ENCODE data around the gene OSBPL5. TPM values are rescaled to one million over a fixed set of nuclear protein-coding genes. Genes with fewer than 3 reads are reported as not detected.

Gene OSBPL5
- total RNA-seq, 1 experiment from 2014 or later, result 16.1 TPM

DNA sequence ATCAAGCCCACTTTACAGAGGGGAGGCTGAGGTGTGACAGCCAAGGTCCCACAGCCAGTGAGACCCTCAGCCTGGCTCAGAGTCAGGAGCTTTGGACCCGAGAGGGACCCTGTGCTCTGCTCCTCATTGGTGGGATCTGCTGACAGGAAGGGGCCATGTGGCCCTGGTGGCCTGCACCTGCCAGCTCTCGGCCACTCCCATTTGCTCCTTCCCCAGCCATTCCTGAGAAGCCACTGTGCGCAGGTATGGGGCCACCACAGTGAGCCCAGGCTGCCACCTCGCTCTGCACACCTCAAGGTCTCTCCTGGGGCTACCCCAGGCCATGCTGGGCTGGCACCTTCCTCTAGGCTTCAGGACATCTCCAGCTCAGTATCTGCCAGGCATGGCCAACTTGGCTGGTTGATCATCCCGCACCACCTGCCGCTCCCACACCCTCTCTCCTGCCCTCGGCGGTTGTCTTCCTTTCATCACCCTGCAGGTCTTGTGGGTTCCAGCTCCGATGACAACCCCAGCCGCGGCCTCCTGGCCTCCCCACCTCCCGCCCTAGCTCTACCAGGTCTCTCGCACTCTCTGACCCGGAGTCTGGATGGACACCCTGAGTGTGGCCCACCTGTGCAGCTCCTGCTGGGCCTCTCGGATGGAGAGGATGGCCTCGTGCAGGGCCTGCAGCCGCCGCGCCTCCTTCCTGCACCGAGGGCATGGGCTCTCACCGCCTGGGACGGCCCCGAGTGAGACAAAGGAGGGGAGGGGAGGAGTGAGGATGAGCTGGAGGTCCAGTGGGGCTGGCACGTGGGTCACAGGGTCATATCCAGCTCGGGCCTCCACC is 75.7 kb downstream of the OSBPL5 start:
- no peak overlapping the region; a peak in 1 of 5 replicates for H3K4me3 Mint-ChIP-seq
- no peak for DNase-seq
- no peaks in the 10 kb centered on the region; a peak in 2 of 5 replicates for H3K9me3 Mint-ChIP-seq

More for the DNA sequence above, 75.7 kb downstream of the OSBPL5 start:
- no peaks in the 10 kb centered on the region for H3K36me3 Mint-ChIP-seq (ENCODE audit: insufficient read depth in 1 of 3, low read depth in 3 of 3)
- Histone ChIP-seq H2BK20ac (ENCODE audit: low read depth, low read length, poor library complexity, severe bottlenecking) (no peak overlapping the region), H3K9me3 (ENCODE audit: control insufficient read depth, low read depth, low read length) (no peaks in the 10 kb centered on the region), H2BK120ac (ENCODE audit: low read depth, low read length, poor library complexity, severe bottlenecking) (no peak overlapping the region), H3K4me2 (ENCODE audit: insufficient read depth, insufficient read length, low read length) (no peak overlapping the region), H2BK5ac (ENCODE audit: insufficient read length, low read length) (no peak overlapping the region), H3K14ac (ENCODE audit: insufficient read depth, low read length) (no peak overlapping the region; the same call in 1 of the 2 replicates), H4K5ac (ENCODE audit: insufficient read length, low read depth, low read length) (no peak overlapping the region), H3K56ac (ENCODE audit: insufficient read length, low read depth, low read length) (no peak overlapping the region), H2BK12ac (ENCODE audit: insufficient read length, low read depth, low read length) (no peak overlapping the region), H3K23ac (ENCODE audit: insufficient read length, low read depth, low read length) (no peak overlapping the region), H3K23me2 (ENCODE audit: insufficient read length, low read depth, low read length, poor library complexity, severe bottlenecking) (no peaks in the 10 kb centered on the region), H2AFZ (ENCODE audit: low read length) (no peak overlapping the region), H3K27me3 (ENCODE audit: insufficient read depth, low read length) (no peaks in the 10 kb centered on the region), H3K79me1 (ENCODE audit: insufficient read depth, low read depth, low read length, poor library complexity, severe bottlenecking) (no peaks in the 10 kb centered on the region), H3K79me2 (ENCODE audit: insufficient read depth, low read length) (no peaks in the 10 kb centered on the region), H3K4ac (ENCODE audit: low read depth, low read length) (no peak overlapping the region), H3T11ph (ENCODE audit: low read length) (no peak overlapping the region), H3K9ac (ENCODE audit: extremely low read depth, insufficient read length, low read length) (no peak overlapping the region), H4K8ac (replicated peaks; ENCODE audit: insufficient read length, low read depth, low read length) (no peak overlapping the region), H3K18ac (ENCODE audit: insufficient read length, low read depth, low read length) (no peak overlapping the region), H3K27ac (ENCODE audit: insufficient read length, low read depth, low read length) (no peak overlapping the region), H4K20me1 (ENCODE audit: control insufficient read depth, insufficient read depth, insufficient read length) (no peaks in the 10 kb centered on the region), H2AK5ac (ENCODE audit: insufficient read length, low read length) (no peak overlapping the region), H2BK15ac (ENCODE audit: low read depth, low read length) (no peak overlapping the region), H4K91ac (ENCODE audit: insufficient read length, low read depth, low read length) (no peak overlapping the region), H3K4me1 (ENCODE audit: insufficient read depth, low read length) (no peaks in the 10 kb centered on the region)
- TF ChIP-seq, protein P1, sequence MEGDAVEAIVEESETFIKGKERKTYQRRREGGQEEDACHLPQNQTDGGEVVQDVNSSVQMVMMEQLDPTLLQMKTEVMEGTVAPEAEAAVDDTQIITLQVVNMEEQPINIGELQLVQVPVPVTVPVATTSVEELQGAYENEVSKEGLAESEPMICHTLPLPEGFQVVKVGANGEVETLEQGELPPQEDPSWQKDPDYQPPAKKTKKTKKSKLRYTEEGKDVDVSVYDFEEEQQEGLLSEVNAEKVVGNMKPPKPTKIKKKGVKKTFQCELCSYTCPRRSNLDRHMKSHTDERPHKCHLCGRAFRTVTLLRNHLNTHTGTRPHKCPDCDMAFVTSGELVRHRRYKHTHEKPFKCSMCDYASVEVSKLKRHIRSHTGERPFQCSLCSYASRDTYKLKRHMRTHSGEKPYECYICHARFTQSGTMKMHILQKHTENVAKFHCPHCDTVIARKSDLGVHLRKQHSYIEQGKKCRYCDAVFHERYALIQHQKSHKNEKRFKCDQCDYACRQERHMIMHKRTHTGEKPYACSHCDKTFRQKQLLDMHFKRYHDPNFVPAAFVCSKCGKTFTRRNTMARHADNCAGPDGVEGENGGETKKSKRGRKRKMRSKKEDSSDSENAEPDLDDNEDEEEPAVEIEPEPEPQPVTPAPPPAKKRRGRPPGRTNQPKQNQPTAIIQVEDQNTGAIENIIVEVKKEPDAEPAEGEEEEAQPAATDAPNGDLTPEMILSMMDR (conservative IDR thresholded peaks at IDR 0.05), result no peak
- peaks cover 3% of the 10 kb centered on the region for H3K27me3 Mint-ChIP-seq (ENCODE audit: low read depth)
- no CpG with 5 or more reads among the region's 25 CpGs for WGBS (ENCODE audit: extremely low coverage, insufficient read length, low lambda C conversion rate)
- no peak overlapping the region for H3K27ac Mint-ChIP-seq
- H3K4me1 Mint-ChIP-seq, result peaks cover 7 to 16% of the 10 kb centered on the region in 2 experiments
